ENCODE results near the gene CCIN.

GRCh38 chr9:36214571-36214970 lies 45.4 kb downstream of the CCIN start:
- no peak for TF ChIP-seq CTCF (IDR thresholded peaks at IDR 0.05)
- no peak for TF ChIP-seq POLR2AphosphoS5 (IDR thresholded peaks at IDR 0.05; ENCODE audit: low read depth, low read length)
- no peak for TF ChIP-seq TCF7L2 (IDR thresholded peaks at IDR 0.05; ENCODE audit: low read depth, low read length)
- TF ChIP-seq SIN3A (IDR thresholded peaks at IDR 0.05; ENCODE audit: borderline replicate concordance, insufficient read depth, low read depth, low read length), result no peak
- no peak for TF ChIP-seq REST (IDR thresholded peaks at IDR 0.05; ENCODE audit: insufficient read depth in 1 of 2, low read depth in 2 of 2, low read length in 1 of 2)

All from Panc1 (cell line).